T-helper 1 cell (primary cell): ENCODE data around the gene RERE.
A peak's percentile ranks its signal among the peaks of the same experiment; 100 is the strongest.

Experiments used
- DNase-seq, 5 donors: peaks; one replicate each; pipeline ENCODE4 v3.0.0-alpha.2; 2012 to 2020

Gene RERE

GRCh38 chr1:8537991-8538390 is 279.4 kb downstream of the RERE start:
- DNase-seq = no peak

GRCh38 chr1:8536515-8536914 is 280.9 kb downstream of the RERE start:
- no peak for DNase-seq

GRCh38 chr1:8533907-8534306 is 283.5 kb downstream of the RERE start:
- no peak for DNase-seq

GRCh38 chr1:8533124-8533523 is 284.3 kb downstream of the RERE start:
- DNase-seq = peak in 1 of 5 donors; percentile 28

- DNase-seq = no peak
Measured at GRCh38 chr1:8529901-8530300, 287.5 kb downstream of the RERE start.

- no peak for DNase-seq
Measured at GRCh38 chr1:8527941-8528340, 289.5 kb downstream of the RERE start.

GRCh38 chr1:8525558-8526275 is 291.7 kb downstream of the RERE start:
- DNase-seq = peak; percentile 18 to 80 (median 60)

- peak in 1 of 5 donors; percentile 15 for DNase-seq
Measured at GRCh38 chr1:8525216-8525557, 292.3 kb downstream of the RERE start.

- no peak for DNase-seq
Measured at GRCh38 chr1:8524627-8525157, 292.7 kb downstream of the RERE start.

GRCh38 chr1:8523666-8524206 is 293.7 kb downstream of the RERE start:
- DNase-seq = peak in 1 of 5 donors; percentile 51

GRCh38 chr1:8520483-8520966 is 296.9 kb downstream of the RERE start:
- DNase-seq = no peak

GRCh38 chr1:8519167-8519566 is 298.3 kb downstream of the RERE start:
- no peak for DNase-seq

GRCh38 chr1:8518490-8518801 is 299.0 kb downstream of the RERE start:
- no peak for DNase-seq

GRCh38 chr1:8517661-8518489 is 299.6 kb downstream of the RERE start:
- no peak for DNase-seq

GRCh38 chr1:8516793-8517556 is 300.5 kb downstream of the RERE start:
- DNase-seq = no peak

GRCh38 chr1:8516278-8516777 is 301.1 kb downstream of the RERE start:
- no peak for DNase-seq

- peak in 1 of 5 donors; percentile 28 for DNase-seq
Measured at GRCh38 chr1:8512504-8512903, 304.9 kb downstream of the RERE start.

- DNase-seq = peak in 3 of 5 donors; percentile 21 to 32 (median 30)
Measured at GRCh38 chr1:8510041-8510823, 307.2 kb downstream of the RERE start.

GRCh38 chr1:8509579-8509978 is 307.9 kb downstream of the RERE start:
- DNase-seq = no peak

GRCh38 chr1:8506995-8507615 is 310.3 kb downstream of the RERE start:
- no peak for DNase-seq

GRCh38 chr1:8506456-8506855 is 311.0 kb downstream of the RERE start:
- DNase-seq = no peak
